ENCODE data around the gene ESR2.

GRCh38 chr14:64061706-64062105, 232.5 kb downstream of the ESR2 start:
- TF ChIP-seq CTCF (IDR thresholded peaks at IDR 0.05) (no peak), POLR2A (IDR thresholded peaks at IDR 0.05) (no peak)

All from body of pancreas (tissue), 4 donors.